Pulmonary artery endothelial cell (primary cell): ENCODE results near the gene VARS2. TPM values are rescaled to one million over a fixed set of nuclear protein-coding genes. Genes with fewer than 3 reads are reported as not detected.
"Not testable (repeated sequence)": the region's sequence is repeated elsewhere in the genome, so short reads cannot be mapped to it uniquely, and the experiment has no call there.

Experiments used
- DNase-seq: peaks from one replicate; pipeline ENCODE4 v3.0.0-alpha.2; 2011; ENCODE audit warnings: low read depth, low spot score
- total RNA-seq: library from RNA; depleted of rRNA; stranded (reverse); fragments of >200 nt; gene quantifications from 2 replicates; pipeline ENCODE4 v1.2.3, GENCODE V29; 2014

Gene VARS2
- total RNA-seq, 1 donor from 2014 or later, result 15.9 TPM

- no peak for DNase-seq
Observed at GRCh38 chr6:30960907-30961673, 47.1 kb downstream of the VARS2 start.

- no peak for DNase-seq
Observed at GRCh38 chr6:30962716-30963115, 48.7 kb downstream of the VARS2 start.

- DNase-seq, result no peak
Observed at GRCh38 chr6:30963641-30964040, 49.6 kb downstream of the VARS2 start.

GRCh38 chr6:30964075-30964474 is 50.0 kb downstream of the VARS2 start:
- DNase-seq, result no peak

GRCh38 chr6:30965140-30965601 is 51.1 kb downstream of the VARS2 start:
- no peak for DNase-seq

- no peak for DNase-seq
Observed at GRCh38 chr6:30966154-30966553, 52.1 kb downstream of the VARS2 start.

GRCh38 chr6:30969171-30969570 is 55.1 kb downstream of the VARS2 start:
- DNase-seq, result not testable (repeated sequence)

GRCh38 chr6:30970946-30971345 is 56.9 kb downstream of the VARS2 start:
- no peak for DNase-seq

GRCh38 chr6:30972816-30973215 is 58.8 kb downstream of the VARS2 start:
- DNase-seq, result no peak

- DNase-seq, result no peak
Observed at GRCh38 chr6:30974490-30975252, 60.6 kb downstream of the VARS2 start.

Other genes with a start within 250 kb of the VARS2 start
- 46.9 and 61.2 TPM in 2 replicates for gene DHX16, start 241.2 kb upstream of the VARS2 start, total RNA-seq
- gene PPP1R18, start 227.6 kb upstream of the VARS2 start, total RNA-seq, result 57.4 and 58.3 TPM in 2 replicates
- gene NRM, start 223.3 kb upstream of the VARS2 start, total RNA-seq, result 2.4 and 2.5 TPM in 2 replicates
- gene MDC1, start 197.0 kb upstream of the VARS2 start, total RNA-seq, result 10.2 and 11.0 TPM in 2 replicates
- 537 and 757 TPM in 2 replicates for gene TUBB, start 193.9 kb upstream of the VARS2 start, total RNA-seq
- gene FLOT1, start 171.6 kb upstream of the VARS2 start, total RNA-seq, result 46.6 and 107 TPM in 2 replicates
- 90.2 and 122 TPM in 2 replicates for gene IER3, start 169.7 kb upstream of the VARS2 start, total RNA-seq
- 5.9 and 7.4 TPM in 2 replicates for gene DDR1, start 29.7 kb upstream of the VARS2 start, total RNA-seq
- gene GTF2H4, start 6.0 kb upstream of the VARS2 start, total RNA-seq, result 12.5 and 19.5 TPM in 2 replicates
- gene SFTA2, start 17.9 kb downstream of the VARS2 start, total RNA-seq, result not detected in 2 replicates
- not detected in 2 replicates for gene MUCL3, start 26.7 kb downstream of the VARS2 start, total RNA-seq
- not detected in 2 replicates for gene MUC21, start 69.5 kb downstream of the VARS2 start, total RNA-seq
- gene MUC22, start 96.2 kb downstream of the VARS2 start, total RNA-seq, result not detected in 2 replicates
- gene C6orf15, start 198.3 kb downstream of the VARS2 start, total RNA-seq, result not detected in 2 replicates
- 2.2 and 2.4 TPM in 2 replicates for gene PSORS1C1, start 200.6 kb downstream of the VARS2 start, total RNA-seq
- gene CDSN, start 206.2 kb downstream of the VARS2 start, total RNA-seq, result not detected in 2 replicates
- gene PSORS1C2, start 224.8 kb downstream of the VARS2 start, total RNA-seq, result not detected in 2 replicates
- gene CCHCR1, start 243.6 kb downstream of the VARS2 start, total RNA-seq, result 16.3 and 27.6 TPM in 2 replicates
- gene TCF19, start 244.4 kb downstream of the VARS2 start, total RNA-seq, result 20.4 and 44.6 TPM in 2 replicates